NCI-H345 treated with DMSO at 0.1 percent for 48 hours (cell line): ENCODE data around the gene TSSK2.
A peak's percentile ranks its signal among the peaks of the same experiment; 100 is the strongest.

ENCODE experiments used
- DNase-seq: peaks from one replicate; lab custom pipeline; 2025; ENCODE audit not compliant: unreplicated experiment; lab: John Stamatoyannopoulos, UW

The TSSK2 gene

DNA sequence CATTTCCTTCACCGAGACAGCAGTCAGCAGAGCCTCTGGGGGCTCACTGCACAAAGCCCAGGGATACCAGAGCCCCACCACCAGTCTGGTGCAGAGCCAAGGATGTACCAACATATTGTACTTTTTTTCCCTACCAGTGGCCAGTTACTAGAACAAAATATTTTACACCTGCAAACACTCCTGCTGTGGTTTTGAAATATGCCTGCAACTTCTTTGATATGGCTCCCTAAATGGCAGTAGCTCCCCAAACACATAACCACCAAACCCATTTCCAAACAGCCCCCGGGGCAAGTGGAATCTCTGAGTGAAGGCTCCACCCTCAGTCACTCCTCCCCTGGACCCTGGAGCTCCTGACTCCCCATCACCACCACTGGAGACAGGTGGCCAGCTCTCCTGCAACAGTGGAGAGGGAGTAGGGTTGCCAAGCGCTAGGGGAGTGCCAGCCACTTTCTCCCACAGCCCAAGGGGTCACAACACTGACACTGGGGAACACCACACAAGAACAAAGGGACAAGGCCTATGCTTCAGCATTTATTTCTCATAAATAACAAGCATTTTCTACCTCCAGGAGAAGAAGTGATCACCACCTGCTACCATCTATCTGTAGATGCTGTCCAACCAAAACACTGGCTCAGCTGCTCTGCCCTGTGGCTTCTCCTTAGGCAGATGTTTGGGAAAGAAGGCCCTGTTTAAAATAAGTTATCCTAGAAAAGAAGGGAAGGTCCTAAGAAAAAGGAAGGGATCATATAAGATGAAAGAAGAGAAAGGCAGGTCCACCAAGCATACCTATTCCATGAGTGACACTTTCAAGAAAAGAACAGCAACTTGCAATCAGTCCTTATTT, 24.0 kb upstream of the TSSK2 start:
- no peak for DNase-seq

DNA sequence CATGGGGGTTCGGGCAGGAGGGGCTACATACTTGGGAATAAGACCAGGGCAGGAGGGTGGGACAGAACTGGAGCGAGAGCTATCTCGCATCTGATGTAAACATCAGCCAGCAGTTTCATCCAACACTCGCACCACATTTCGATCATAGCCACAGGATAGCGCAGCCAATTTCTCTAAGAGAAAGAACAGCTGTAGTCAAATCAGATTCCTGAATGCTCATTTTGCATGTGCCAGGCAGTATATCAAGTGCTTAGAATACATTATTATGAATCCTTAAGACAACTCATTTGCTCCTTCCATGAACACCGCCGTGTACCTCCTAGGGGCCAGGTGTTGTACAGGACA, 23.4 kb upstream of the TSSK2 start:
- no peak for DNase-seq

GRCh38 chr22:19108807-19109197, 22.3 kb upstream of the TSSK2 start:
- no peak for DNase-seq

GRCh38 chr22:19109198-19110063, 21.7 kb upstream of the TSSK2 start:
- no peak for DNase-seq

DNA sequence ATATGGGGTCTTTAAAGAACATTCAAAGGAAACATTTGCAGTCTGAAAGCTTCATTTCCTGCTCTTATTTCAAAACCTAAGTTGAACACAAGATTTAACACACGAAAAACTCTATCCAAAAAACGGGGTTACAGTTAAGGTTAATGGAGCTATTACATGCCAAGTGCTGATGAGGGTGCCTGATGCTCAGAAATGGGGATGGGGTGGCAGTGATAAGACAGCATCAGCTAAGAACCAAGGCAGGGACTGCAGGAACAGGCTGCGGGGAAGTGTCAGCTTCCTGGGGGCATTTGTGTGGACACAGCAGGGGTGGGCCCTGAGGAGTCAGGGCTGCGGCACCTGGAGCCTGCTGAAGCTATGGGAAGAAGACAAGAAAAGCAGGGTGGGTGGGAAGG, 21.0 kb upstream of the TSSK2 start:
- no peak for DNase-seq

DNA sequence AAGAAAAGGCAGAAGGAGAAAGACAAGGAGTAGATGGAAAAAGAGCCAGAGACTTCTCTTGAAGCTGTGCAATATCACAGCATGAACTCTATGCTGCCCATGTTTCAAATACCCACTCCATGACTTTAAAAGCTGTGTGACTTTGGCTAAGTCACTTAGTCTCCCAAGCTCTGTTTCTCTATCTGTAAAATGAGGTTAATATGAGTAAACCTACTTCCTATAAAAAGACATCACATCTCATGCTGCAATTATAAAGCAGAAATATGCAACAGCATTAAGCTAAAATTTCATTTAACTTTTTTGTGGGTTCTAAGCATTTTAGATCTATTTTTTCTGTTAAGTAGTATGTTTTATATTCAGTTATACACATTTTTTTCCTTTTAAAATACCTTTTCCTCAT, 20.5 kb upstream of the TSSK2 start:
- no peak for DNase-seq

GRCh38 chr22:19111140-19111539, 20.0 kb upstream of the TSSK2 start:
- no peak for DNase-seq

GRCh38 chr22:19111584-19111983, 19.5 kb upstream of the TSSK2 start:
- no peak for DNase-seq

- DNase-seq = no peak
Measured at GRCh38 chr22:19113429-19113828, 17.7 kb upstream of the TSSK2 start.

- no peak for DNase-seq
Measured at GRCh38 chr22:19114984-19115552, 16.0 kb upstream of the TSSK2 start.

DNA sequence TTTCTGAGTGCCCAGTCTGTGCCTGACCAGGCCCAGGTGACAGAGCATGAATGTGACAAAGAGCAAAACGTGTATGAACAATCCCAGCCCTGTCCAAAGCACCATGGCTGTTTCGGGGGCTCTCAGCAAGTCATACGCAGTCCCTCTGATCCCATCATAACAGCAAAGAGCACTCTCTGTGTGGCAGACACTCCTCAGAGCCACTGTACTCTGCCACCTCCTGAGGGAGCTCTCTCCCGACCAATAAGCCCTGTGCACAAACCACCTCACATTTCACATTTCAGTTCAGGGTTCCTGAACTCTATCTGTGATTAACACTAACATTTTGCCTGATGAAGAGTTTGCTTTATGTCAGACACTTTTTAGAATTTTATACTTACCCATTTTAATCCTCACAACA, 15.5 kb upstream of the TSSK2 start:
- no peak for DNase-seq

GRCh38 chr22:19117111-19117512, 14.0 kb upstream of the TSSK2 start:
- peak; percentile 86 for DNase-seq

DNA sequence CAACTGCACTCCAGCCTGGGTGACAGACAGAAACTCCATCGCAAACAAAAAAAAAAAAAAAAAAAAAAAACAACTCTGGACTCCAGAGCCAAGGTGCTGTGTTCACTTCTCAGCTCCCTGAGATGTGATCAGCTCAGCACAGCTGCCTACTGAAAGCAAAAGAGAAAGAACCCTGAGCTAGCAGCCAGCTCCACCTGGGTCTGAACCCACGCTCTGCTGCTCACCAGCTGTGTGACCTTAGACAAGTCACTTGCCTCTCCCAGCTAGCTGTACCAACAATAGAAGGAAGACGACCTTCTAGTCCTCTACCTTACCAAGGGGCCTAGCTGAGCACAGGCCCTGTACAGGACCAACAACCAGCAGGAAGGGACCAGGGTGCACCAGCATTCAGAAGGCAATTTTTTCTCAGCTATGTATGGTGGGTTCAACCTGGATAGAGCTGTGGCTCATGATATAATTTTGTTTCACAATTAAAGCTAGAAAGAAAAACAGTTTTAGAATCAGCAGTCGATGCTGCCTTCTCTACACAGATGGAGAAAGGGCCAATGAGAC, 12.7 kb upstream of the TSSK2 start:
- DNase-seq = no peak

- no peak for DNase-seq
Measured at GRCh38 chr22:19119949-19120348, 11.2 kb upstream of the TSSK2 start.

- DNase-seq = no peak
Measured at GRCh38 chr22:19120829-19121630, 10.1 kb upstream of the TSSK2 start.

- DNase-seq = no peak
Measured at GRCh38 chr22:19121631-19122142, 9.4 kb upstream of the TSSK2 start.

DNA sequence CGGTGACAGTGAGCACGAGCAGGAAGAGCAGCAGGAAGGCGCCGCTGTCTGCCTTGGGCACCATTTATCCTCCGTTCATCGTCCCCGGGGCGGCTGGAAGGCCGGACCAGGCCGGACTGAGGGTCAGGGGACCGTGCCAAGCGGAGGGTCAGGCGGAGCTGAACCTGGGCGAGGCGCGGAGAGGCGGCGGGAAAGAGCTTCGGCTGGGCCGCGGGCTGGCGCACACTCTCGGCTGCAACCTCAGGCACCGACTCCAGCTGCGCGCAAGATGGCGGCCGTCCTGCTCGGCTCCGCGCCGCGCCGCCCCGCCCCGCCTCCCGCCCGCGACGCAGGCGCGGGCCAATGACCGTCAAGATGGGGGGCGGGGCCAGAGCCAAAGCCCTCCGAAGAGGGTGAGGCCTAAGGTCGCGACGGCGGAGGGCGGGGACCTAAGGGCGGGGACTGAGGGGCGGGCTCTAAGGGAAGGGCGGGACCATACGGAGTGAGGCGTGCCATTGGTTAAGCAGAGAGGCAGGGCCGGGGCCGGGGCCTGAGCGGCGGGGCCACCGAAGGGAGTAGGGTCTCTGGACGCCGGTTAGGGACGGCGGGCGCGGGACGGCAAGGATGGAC, 8.9 kb upstream of the TSSK2 start, which contains the start of gene DGCR2:
Gene DGCR2, minus strand, starts transcription at position 270 of the 609 bp plus-strand sequence. Its CDS starts 206 bp downstream, at position 64.
- DNase-seq = peak; percentile 83

- no peak for DNase-seq
Measured at GRCh38 chr22:19122752-19123492, 8.2 kb upstream of the TSSK2 start.

GRCh38 chr22:19123936-19124335, 7.2 kb upstream of the TSSK2 start:
- DNase-seq = no peak
